ENCODE results near the gene LIPM.

LIPM gene

DNA sequence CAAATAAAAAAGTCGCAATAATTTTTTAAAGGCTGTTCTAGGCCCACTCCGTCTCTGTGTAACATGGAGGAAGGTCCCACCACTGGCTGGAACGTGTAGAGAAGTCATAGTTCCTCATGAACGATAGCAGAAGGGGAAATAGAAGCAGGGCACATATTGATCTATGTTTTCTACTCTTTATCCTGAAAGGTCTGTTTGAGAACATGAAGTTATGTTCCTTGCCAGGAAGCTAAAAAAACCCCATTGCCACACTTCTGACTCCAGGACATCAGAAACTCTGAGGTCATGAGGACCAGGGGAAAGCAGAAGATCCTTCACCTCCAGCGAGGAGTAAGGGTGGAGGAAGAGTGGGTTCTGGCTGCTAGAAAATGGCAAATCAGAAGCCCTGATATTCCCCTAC is 38.4 kb downstream of the LIPM start:
- DNase-seq (ENCODE audit: low read depth): no peak

- DNase-seq (ENCODE audit: low read depth): no peak
Measured at GRCh38 chr10:88841316-88842111, 39.0 kb downstream of the LIPM start.

DNA sequence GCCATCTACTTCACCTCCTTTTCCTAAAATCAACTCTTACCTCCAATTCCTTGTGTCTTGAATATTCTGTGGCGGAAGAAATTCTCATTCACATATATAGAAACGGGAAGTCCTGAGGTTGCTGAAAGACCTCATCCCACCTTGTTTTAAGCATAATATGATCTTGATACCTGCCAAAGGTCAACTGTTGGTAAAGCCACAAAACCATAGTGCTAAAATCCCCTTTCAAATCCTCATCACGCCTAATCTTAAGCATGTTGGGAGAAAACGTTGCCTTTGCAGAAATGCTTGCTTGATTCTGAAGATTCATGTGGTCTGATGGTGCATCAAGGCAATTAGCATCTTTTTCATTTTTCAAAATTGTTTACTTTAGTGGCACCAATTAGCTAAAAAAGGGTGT is 40.6 kb downstream of the LIPM start:
- no peak for DNase-seq (ENCODE audit: low read depth)

GRCh38 chr10:88848499-88848898 is 46.0 kb downstream of the LIPM start:
- DNase-seq (ENCODE audit: low read depth): no peak

DNA sequence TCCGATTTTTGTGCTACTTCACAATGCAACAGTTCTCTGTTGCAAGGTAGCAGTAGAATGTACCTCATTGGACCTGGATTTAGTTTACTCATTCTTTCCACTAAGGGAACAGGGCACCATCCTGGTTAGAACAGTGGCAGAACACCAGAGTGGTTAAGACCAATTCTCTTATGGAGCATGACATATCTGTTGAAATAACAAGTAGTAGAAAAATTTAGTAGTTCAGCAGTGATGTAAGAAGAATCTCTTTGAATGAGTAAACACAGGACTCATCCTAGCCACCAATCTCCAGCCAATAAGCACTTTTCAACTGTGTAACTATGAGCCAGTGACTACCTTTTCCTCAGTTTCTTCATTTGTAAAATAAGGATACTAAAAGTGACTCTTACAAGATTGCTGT is 46.7 kb downstream of the LIPM start:
- DNase-seq (ENCODE audit: low read depth): no peak

DNA sequence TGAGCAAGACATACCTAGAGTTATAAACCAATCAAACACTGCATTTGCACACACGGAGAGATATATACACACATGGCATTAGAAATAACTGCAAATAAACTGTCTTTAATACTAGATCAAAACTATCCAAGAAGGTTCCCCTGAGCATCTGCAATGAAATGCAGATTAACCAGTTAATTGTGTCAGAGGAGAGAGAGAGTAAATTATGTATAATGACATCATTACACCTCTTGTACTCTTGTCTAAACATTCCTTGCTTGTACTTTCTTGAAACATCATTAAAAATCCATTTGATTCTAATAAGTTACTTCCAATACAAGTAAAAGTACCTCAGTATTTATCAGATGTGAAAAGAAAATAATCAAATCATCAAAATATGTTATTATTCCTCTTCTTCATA is 48.2 kb downstream of the LIPM start:
- DNase-seq (ENCODE audit: low read depth): no peak

GRCh38 chr10:88851706-88852105 is 49.2 kb downstream of the LIPM start, which contains the start of gene ANKRD22:
Gene ANKRD22 (minus strand): TSS chr10:88851844. CDS start chr10:88851607, 237 bp downstream.
- no peak for DNase-seq (ENCODE audit: low read depth)

DNA sequence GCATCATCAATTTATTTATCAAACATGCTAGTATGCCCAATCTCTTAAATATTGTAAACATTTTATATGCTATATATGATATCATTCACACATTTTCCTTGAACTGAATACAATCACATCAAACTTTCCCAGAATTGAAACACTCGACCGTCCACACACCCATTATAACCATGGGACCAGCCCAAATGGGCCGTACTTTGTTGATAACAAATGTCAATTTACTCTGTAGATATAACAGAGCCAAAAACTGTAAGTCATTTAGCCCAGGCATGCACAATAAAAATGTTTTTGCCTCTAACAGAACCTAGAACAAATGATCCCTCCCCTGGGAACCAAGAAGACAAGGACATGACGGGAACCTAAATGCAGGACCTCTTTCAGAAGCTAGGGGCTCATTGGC is 49.8 kb downstream of the LIPM start:
- no peak for DNase-seq (ENCODE audit: low read depth)

DNA sequence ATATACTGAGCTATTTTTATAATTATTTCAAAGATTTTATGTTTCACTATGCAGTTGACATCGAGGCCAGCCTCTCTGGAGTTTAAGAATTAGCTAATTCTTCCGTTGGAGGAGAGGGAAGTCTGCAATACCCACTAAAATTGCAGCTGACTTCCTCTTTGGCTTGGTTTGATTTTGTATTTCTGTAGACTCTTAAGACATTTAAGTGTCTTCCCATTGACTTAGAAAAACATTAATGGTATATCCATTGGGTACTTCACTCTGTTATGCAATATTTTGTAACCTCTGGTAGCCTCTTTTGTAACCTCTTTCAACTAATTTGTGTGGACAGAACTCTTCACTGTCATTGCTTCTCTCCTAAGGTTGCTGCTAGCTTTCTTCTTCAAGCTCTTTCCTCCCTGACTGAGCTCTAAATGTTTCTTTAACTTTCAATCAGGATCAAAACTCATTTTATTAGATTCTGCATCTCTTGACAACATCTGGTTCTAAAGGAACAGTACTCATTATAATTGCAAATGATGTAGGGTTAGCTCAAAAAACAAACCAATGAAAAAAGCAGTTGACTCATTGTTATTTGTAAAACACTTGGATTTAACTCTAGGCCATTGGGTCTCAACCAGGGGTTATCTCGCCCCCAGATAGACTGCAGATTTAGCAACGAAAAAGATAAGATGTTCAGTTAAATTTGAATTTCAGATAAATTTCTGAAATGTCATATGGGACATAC is 50.8 kb downstream of the LIPM start:
- no peak for DNase-seq (ENCODE audit: low read depth)

DNA sequence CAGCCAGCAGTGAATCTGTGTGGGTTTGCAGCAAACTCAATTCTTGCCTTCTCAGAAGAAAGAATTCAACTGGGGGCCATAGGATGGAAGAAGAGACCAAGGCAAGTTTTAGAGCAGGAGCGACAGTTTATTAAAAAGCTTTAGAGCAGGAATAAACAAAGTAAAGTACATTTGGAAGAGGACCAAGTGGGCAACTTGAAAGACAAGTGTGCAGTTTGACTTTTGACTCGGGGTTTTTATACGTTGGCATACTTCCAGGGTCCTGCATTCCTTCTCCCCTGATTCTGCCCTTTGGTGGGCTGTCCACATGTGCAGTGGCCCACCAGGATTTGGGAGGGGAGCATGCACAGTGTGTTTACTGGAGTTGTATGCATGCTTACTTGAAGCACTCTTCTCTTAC is 52.2 kb downstream of the LIPM start:
- no peak for DNase-seq (ENCODE audit: low read depth)

GRCh38 chr10:88857831-88858230 is 55.3 kb downstream of the LIPM start:
- no peak for DNase-seq (ENCODE audit: low read depth)

GRCh38 chr10:88858491-88858890 is 56.0 kb downstream of the LIPM start:
- DNase-seq (ENCODE audit: low read depth): no peak

- no peak for DNase-seq (ENCODE audit: low read depth)
Measured at GRCh38 chr10:88861036-88861435, 58.5 kb downstream of the LIPM start.

DNA sequence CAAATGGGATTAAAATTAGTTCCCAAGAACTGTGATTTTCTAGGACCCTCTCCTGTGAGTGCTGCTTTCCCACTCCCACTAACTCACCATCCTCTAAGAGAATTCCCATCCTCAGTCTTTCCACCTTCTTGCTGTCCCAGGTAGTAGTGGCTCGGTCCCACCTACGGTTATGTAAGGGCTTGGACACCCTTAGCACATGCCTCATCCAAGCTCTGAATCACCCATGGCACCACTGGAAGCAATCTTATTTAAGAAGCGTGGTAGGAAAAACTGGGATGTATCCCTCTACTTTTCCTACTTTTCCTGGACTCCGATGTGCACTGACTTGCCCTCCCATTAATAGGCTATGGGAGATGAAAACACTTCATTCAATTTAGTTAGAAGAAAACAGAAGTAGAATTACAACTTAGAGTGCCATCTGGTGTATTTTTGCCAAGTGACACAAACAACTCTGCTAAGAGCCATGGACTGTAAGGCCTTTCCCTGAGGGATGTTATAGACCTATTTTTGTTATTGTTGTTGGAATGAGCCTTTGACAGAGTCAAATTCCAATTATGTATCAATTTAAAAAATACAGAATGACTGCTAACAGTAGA is 62.8 kb downstream of the LIPM start:
- DNase-seq (ENCODE audit: low read depth): no peak

GRCh38 chr10:88866454-88866853 is 63.9 kb downstream of the LIPM start:
- DNase-seq (ENCODE audit: low read depth): no peak

DNA sequence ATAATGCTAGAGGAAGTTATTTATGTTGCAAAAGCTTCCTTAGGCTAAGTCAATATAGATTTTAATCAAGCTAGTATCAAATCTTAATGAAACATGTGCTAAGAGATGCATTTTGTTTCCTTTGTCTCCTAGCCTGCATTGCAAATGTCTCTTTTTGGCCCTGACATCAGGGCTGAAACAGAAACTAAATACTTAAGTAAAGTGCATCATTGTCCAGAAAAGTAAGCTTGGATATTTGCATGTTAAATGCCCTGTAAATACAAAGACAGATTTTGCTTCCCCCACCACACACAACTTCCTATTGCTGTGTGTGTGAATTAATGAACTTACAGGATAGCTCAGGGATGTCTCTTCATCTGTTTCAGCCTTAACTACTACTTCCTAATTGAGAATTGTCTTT is 67.6 kb downstream of the LIPM start:
- DNase-seq (ENCODE audit: low read depth): no peak

Data from activated T-helper 1 cell treated with Interleukin-2 at 50 U/mL for 16 hours (primary cell).